ENCODE results near the gene ZNF670.

ZNF670 gene

DNA sequence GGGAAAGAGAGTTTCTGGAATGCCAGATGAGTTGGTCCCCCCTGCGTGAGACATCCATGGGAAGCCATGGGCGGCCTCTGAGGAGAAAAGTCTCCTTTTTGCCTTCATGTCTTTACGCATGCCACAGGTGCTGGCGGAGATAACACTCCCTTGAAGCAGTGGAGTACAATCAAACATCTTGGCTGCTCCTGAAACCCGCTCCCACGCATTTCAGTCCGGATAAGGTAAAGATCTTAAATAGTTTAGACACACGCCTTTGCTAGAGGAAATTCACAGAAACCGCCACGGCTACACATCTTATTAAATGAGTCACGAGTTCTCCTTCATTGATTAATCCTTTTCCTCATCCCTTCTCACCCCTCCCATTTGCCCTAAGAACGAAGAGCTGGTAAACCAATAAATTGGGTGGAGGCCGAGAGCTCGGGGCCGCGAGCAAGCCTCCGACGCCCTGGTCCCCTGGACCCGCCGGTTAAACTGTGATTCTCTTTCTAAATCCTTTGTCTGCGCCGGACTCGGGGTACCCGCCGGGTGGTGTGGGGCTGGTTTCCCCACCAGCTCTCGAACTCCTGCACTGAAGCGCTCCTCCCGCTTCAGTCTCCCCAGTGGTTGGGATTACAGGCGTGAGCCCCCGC is 32.1 kb upstream of the ZNF670 start:
- no peak for TF ChIP-seq POLR2AphosphoS5 (IDR thresholded peaks at IDR 0.05; ENCODE audit: low read depth, low read length)
- no peak for TF ChIP-seq TAF1 (IDR thresholded peaks at IDR 0.05; ENCODE audit: borderline replicate concordance, insufficient read depth, low read length)
- no peak for TF ChIP-seq FOXP2 (optimal IDR thresholded peaks at IDR 0.05; ENCODE audit: borderline replicate concordance, extremely low read depth, extremely low read length, insufficient read depth)
- TF ChIP-seq REST (IDR thresholded peaks at IDR 0.05; ENCODE audit: insufficient read depth in 1 of 2, low read depth in 2 of 2, low read length in 2 of 2), result no peak
- TF ChIP-seq SIN3A (IDR thresholded peaks at IDR 0.05; ENCODE audit: borderline replicate concordance, insufficient read depth, low read length), result no peak

GRCh38 chr1:247107694-247108093 is 29.1 kb upstream of the ZNF670 start:
- TF ChIP-seq SIN3A (IDR thresholded peaks at IDR 0.05; ENCODE audit: borderline replicate concordance, insufficient read depth, low read length), result no peak
- TF ChIP-seq TAF1 (IDR thresholded peaks at IDR 0.05; ENCODE audit: borderline replicate concordance, insufficient read depth, low read length), result no peak
- TF ChIP-seq REST (IDR thresholded peaks at IDR 0.05; ENCODE audit: insufficient read depth in 1 of 2, low read depth in 2 of 2, low read length in 2 of 2), result no peak
- no peak for TF ChIP-seq POLR2AphosphoS5 (IDR thresholded peaks at IDR 0.05; ENCODE audit: low read depth, low read length)
- no peak for TF ChIP-seq FOXP2 (optimal IDR thresholded peaks at IDR 0.05; ENCODE audit: borderline replicate concordance, extremely low read depth, extremely low read length, insufficient read depth)

DNA sequence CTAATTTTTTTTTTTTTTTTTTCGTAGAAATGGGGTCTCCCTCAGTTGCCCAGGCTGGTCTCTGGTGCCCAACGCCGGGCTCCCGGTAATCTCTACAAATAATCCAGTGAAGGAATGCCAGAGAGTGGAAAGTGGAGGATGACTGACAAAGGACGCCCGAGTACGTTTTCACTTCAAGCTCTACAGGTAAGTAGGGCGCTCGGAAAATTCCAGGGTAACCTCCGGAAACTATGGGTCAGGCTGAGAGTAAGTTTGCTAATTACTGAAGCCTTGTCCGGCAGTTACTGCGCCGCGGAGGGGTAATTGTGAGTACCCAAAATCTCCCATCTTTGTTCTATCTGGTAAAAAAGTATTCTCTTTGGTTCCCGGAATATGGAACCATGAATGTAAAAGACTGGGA is 27.4 kb upstream of the ZNF670 start:
- TF ChIP-seq FOXP2 (optimal IDR thresholded peaks at IDR 0.05; ENCODE audit: borderline replicate concordance, extremely low read depth, extremely low read length, insufficient read depth) (no peak), SIN3A (IDR thresholded peaks at IDR 0.05; ENCODE audit: borderline replicate concordance, insufficient read depth, low read length) (no peak), TAF1 (IDR thresholded peaks at IDR 0.05; ENCODE audit: borderline replicate concordance, insufficient read depth, low read length) (no peak), POLR2AphosphoS5 (IDR thresholded peaks at IDR 0.05; ENCODE audit: low read depth, low read length) (no peak), REST (IDR thresholded peaks at IDR 0.05; ENCODE audit: insufficient read depth in 1 of 2, low read depth in 2 of 2, low read length in 2 of 2) (no peak)

- TF ChIP-seq REST (IDR thresholded peaks at IDR 0.05; ENCODE audit: insufficient read depth in 1 of 2, low read depth in 2 of 2, low read length in 2 of 2) (no peak), TAF1 (IDR thresholded peaks at IDR 0.05; ENCODE audit: borderline replicate concordance, insufficient read depth, low read length) (no peak), SIN3A (IDR thresholded peaks at IDR 0.05; ENCODE audit: borderline replicate concordance, insufficient read depth, low read length) (no peak), FOXP2 (optimal IDR thresholded peaks at IDR 0.05; ENCODE audit: borderline replicate concordance, extremely low read depth, extremely low read length, insufficient read depth) (no peak), POLR2AphosphoS5 (IDR thresholded peaks at IDR 0.05; ENCODE audit: low read depth, low read length) (no peak)
Measured at GRCh38 chr1:247104965-247105364, 26.4 kb upstream of the ZNF670 start.
